C4-2B (cell line): ENCODE measurements around the gene ZDHHC4.

Experiments used
- CTCF ChIP-seq: fragments of 450-650 bp; conservative IDR thresholded peaks from 2 replicates; pipeline ENCODE4 v1.5.1; 2017; ENCODE audit warnings: mild to moderate bottlenecking
- ZFX ChIP-seq: fragments of 450-650 bp; IDR thresholded peaks from 2 replicates; pipeline ENCODE4 v1.6.1; 2017

DNA sequence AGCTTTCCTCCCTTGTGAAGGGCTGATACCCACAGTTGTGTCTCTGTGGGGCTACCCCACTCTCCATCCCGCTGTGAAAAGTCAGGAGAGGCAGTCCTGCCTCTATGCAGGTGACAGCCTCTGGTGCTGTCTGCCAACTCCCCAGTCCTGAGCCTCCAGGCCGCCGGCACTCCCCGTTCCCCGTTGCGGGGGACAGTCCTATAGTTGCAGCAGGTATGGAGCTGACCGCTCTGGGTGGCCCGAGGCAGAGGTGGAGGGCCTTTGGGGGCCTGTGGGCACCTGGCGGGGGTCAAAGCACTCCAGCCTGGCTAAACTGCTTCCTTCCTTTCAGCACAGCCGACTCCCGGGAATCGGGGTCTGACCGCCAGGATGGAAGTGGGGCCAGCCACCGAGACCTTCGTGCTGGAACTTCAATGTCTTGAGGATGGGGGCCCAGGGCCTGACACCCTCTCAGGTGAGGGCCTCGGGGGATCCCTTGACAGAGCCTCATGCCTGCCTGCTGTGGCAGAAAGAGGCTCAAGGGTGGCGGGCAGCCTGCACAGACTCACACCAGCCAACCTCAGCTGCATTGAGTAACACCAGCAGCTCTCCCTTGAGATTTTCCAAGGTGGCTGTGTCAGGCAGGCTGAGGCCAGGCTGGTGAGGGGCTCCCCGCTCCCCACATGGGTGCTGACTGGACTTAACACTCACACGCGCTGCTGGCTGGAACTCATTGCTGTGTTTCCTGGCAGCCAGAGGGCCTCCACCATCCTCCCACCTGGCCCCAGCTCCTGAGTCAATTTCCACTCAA lies 39.8 kb downstream of the ZDHHC4 start:
- TF ChIP-seq CTCF (no peak), ZFX (no peak)
